Osteoblast (primary cell): Measurements from ENCODE around the gene PDPK1. TPM values are rescaled to one million over a fixed set of nuclear protein-coding genes. Genes with fewer than 3 reads are reported as not detected.

Experiments used
- DNase-seq: peaks from one replicate; pipeline ENCODE4 v3.0.0; 2011; ENCODE audit warnings: low spot score, mixed read lengths; ENCODE audit not compliant: insufficient read length; ENCODE audit errors: missing footprints
- H2AFZ ChIP-seq: 2 replicates; pipeline ENCODE4 v1.6.0; 2011; ENCODE audit warnings: mild to moderate bottlenecking, low read length
- H3K27ac ChIP-seq: 2 replicates; pipeline ENCODE4 v1.5.1; 2011; ENCODE audit warnings: mild to moderate bottlenecking, low read depth, low read length, moderate library complexity
- H3K27me3 ChIP-seq: 2 replicates; pipeline ENCODE4 v1.6.0; 2012; ENCODE audit warnings: mild to moderate bottlenecking, control low read depth, inconsistent platforms, low read length, moderate library complexity; ENCODE audit not compliant: insufficient read depth
- H3K36me3 ChIP-seq: 2 replicates; pipeline ENCODE4 v1.5.1; 2011; ENCODE audit warnings: mild to moderate bottlenecking, low read length, control low read depth, moderate library complexity; ENCODE audit not compliant: insufficient read depth
- H3K4me1 ChIP-seq: 2 replicates; pipeline ENCODE4 v1.5.1; 2011; ENCODE audit warnings: mild to moderate bottlenecking, low read length, control low read depth, moderate library complexity; ENCODE audit not compliant: insufficient read depth
- H3K4me2 ChIP-seq: 2 replicates; pipeline ENCODE4 v1.6.0; 2011; ENCODE audit warnings: mild to moderate bottlenecking, low read length; ENCODE audit not compliant: insufficient read depth
- H3K4me3 ChIP-seq: fragments of 200-600 bp; sonication (generic); 3 replicates; pipeline ENCODE4 v1.5.1; 2012; ENCODE audit warnings: mild to moderate bottlenecking, low read length, inconsistent platforms; ENCODE audit not compliant: insufficient read depth
- H3K79me2 ChIP-seq: 2 replicates; pipeline ENCODE4 v1.6.0; 2012; ENCODE audit warnings: mild to moderate bottlenecking, low read length, control low read depth, inconsistent platforms; ENCODE audit not compliant: insufficient read depth
- H3K9me3 ChIP-seq: 2 replicates; pipeline ENCODE4 v1.5.1; 2011; ENCODE audit warnings: low read depth, low read length, control low read depth
- H4K20me1 ChIP-seq: 2 replicates; pipeline ENCODE4 v1.6.0; 2012; ENCODE audit warnings: mild to moderate bottlenecking, low read length, control low read depth; ENCODE audit not compliant: insufficient read depth
- total RNA-seq: library from RNA; depleted of rRNA; stranded (reverse); fragments of >200 nt; gene quantifications from 2 replicates; pipeline ENCODE4 v1.2.3, GENCODE V29; 2012
- TF ChIP-seq, protein P1 (sequence below): IDR thresholded peaks from 2 replicates; pipeline ENCODE4 v1.5.1; 2011; ENCODE audit warnings: mild to moderate bottlenecking, low read depth, low read length, moderate library complexity; ENCODE audit errors: extremely low read depth

Gene PDPK1
- total RNA-seq, 1 donor = 23.2 TPM

- Histone ChIP-seq H4K20me1 (peaks cover 12% of the 10 kb centered on the region), H3K4me1 (peaks cover 12% of the 10 kb centered on the region), H3K36me3 (peaks cover 43% of the 10 kb centered on the region), H3K9me3 (no peaks in the 10 kb centered on the region), H2AFZ (no peak overlapping the region), H3K27ac (no peak overlapping the region), H3K4me2 (no peak overlapping the region), H3K79me2 (peaks cover 40% of the 10 kb centered on the region), H3K4me3 (no peak overlapping the region), H3K27me3 (no peaks in the 10 kb centered on the region)
- TF ChIP-seq, protein P1, sequence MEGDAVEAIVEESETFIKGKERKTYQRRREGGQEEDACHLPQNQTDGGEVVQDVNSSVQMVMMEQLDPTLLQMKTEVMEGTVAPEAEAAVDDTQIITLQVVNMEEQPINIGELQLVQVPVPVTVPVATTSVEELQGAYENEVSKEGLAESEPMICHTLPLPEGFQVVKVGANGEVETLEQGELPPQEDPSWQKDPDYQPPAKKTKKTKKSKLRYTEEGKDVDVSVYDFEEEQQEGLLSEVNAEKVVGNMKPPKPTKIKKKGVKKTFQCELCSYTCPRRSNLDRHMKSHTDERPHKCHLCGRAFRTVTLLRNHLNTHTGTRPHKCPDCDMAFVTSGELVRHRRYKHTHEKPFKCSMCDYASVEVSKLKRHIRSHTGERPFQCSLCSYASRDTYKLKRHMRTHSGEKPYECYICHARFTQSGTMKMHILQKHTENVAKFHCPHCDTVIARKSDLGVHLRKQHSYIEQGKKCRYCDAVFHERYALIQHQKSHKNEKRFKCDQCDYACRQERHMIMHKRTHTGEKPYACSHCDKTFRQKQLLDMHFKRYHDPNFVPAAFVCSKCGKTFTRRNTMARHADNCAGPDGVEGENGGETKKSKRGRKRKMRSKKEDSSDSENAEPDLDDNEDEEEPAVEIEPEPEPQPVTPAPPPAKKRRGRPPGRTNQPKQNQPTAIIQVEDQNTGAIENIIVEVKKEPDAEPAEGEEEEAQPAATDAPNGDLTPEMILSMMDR = no peak
- DNase-seq = peak; percentile 68
These were observed 9.4 kb upstream of the PDPK1 start for GRCh38 chr16:2528161-2529060.

DNA sequence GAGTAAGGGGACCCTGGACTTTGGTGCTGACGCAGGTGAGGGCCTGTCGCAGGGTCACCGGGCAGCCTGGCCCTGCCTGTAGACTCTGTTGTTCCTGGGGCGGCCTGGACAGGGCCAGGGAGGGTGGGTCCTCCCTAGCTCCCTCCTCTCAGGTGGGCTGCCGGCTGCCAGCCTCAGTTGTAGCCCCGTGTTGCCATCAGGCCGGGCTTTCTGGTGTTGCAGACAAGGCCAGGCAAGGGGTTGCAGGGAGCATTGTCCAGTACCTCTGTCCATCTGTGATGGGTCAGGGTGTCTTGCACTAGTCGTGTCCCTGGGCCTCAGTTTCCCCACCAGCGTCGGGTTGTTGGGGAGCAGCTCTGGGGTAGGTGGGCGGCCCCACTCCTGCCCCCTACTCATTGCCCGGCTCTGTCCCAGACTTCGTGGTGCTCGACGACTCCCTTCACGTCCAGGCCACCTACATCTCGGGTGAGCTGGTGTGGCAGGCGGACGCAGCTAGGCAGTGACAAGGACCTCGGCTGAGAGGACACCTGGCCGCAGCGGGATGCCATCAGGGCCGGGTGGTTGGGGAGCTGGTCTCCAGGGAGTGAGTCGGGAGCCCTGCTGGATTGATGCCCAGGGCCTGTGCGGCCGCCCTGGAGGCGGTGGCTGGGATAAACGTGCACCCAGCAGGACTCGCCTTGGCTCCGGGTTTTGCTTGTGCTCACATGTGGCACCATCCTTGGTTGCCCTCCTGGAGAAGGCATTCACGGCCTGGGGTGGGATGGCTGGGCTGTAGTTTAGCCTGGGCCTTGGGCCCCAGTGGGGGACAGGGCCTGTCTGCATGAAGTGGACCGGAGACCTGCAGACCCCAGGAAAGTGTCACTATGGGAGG is 8.5 kb upstream of the PDPK1 start:
- DNase-seq = peak; percentile 85
- Histone ChIP-seq H3K36me3 (peaks cover 34% of the 10 kb centered on the region), H3K4me1 (peaks cover 12% of the 10 kb centered on the region), H3K27ac (no peak overlapping the region), H3K9me3 (no peaks in the 10 kb centered on the region), H3K27me3 (no peaks in the 10 kb centered on the region), H3K4me3 (no peak overlapping the region), H3K79me2 (peaks cover 31% of the 10 kb centered on the region), H3K4me2 (no peak overlapping the region), H4K20me1 (peaks cover 10% of the 10 kb centered on the region), H2AFZ (no peak overlapping the region)
- TF ChIP-seq, protein P1 = no peak

DNA sequence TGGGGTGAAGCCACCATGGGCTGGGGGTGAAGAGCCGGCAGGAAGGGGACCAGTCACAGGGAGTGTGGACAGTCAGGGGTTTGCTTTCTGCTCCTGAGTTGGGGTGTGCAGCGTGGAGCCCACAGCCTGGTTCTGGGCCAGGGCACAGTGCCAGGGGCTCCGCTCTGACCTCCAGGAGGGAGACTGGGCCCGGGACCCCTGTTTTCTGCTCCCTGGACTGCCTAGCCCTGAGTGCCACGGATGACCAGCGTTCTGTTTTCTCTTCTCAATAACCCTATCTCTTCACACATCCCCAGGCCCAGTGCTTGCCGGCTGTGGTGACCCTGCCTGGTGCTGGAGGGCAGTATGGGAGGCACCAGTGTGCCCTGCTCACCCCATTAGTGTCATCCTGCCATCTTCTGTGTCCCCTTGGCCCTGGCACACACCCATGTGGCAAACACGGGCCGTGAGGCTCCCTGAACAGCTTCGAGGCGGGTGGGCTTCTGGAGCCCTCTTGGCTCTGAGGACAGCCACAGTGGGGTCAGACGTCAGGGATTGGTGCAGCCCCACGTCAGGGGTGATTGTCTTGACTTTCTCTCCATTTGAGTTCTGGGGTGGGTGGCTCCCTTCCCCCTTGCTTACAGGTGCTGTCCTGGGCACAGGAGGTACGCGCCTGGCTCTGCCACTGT is 7.7 kb upstream of the PDPK1 start:
- H3K4me2 ChIP-seq = no peak overlapping the region
- H3K4me1 ChIP-seq = peaks cover 12% of the 10 kb centered on the region
- no peaks in the 10 kb centered on the region for H3K27me3 ChIP-seq
- TF ChIP-seq, protein P1 = no peak
- peaks cover 10% of the 10 kb centered on the region for H4K20me1 ChIP-seq
- H2AFZ ChIP-seq = no peak overlapping the region
- H3K9me3 ChIP-seq = no peaks in the 10 kb centered on the region
- DNase-seq = peak; percentile 66
- peaks cover 23% of the 10 kb centered on the region for H3K79me2 ChIP-seq
- H3K4me3 ChIP-seq = no peak overlapping the region
- H3K27ac ChIP-seq = no peak overlapping the region
- H3K36me3 ChIP-seq = peaks cover 26% of the 10 kb centered on the region
